ENCODE measurements around the gene ACVR1B. TPM values are rescaled to one million over a fixed set of nuclear protein-coding genes. Genes with fewer than 3 reads are reported as not detected.

Gene ACVR1B
- total and polyA plus RNA-seq, 2 donors (not counting 3 experiments of a cell fraction or from before 2014, with no cell fraction given): 29.0 to 33.7 TPM

GRCh38 chr12:52041035-52041434 lies 89.5 kb downstream of the ACVR1B start:
- ChIA-PET CTCF (interaction anchor here (0.8 to 8.7 kb wide), 4 partner anchors 11 to 80 kb away, joined by 3 to 67 read pairs (median 4); partner anchors contain the start of gene NR4A1), POLR2A (no interaction called here)
- DNase-seq (ENCODE audit: low read depth, low spot score): no peak
- H3K9me3 ChIP-seq (replicated peaks; ENCODE audit: control insufficient read depth, insufficient read depth, low read length): no peaks in the 10 kb centered on the region
- no peak overlapping the region for H3K27ac ChIP-seq (ENCODE audit: insufficient read depth, low read depth, low read length)
- no peaks in the 10 kb centered on the region for H4K20me1 ChIP-seq (replicated peaks; ENCODE audit: control insufficient read depth, extremely low read depth, insufficient read depth, low read length)
- no peaks in the 10 kb centered on the region for H3K9me1 ChIP-seq (replicated peaks; ENCODE audit: control insufficient read depth, extremely low read depth, insufficient read depth, low read length)
- TF ChIP-seq MYC (IDR thresholded peaks at IDR 0.05; ENCODE audit: low read depth, low read length) (no peak), JUN (IDR thresholded peaks at IDR 0.05; ENCODE audit: borderline replicate concordance, insufficient read depth, insufficient read length, low read depth) (no peak), POLR2AphosphoS5 (IDR thresholded peaks at IDR 0.05; ENCODE audit: insufficient read depth, low read depth, low read length) (no peak), MAX (IDR thresholded peaks at IDR 0.05; ENCODE audit: insufficient read depth, insufficient read length) (no peak), FOS (IDR thresholded peaks at IDR 0.05; ENCODE audit: borderline replicate concordance, insufficient read depth, low read length) (no peak), GATA2 (IDR thresholded peaks at IDR 0.05; ENCODE audit: insufficient read depth, insufficient read length, low read depth, low read length) (no peak), POLR2A (IDR thresholded peaks at IDR 0.05; ENCODE audit: low read depth, low read length) (no peak), EZH2 (IDR thresholded peaks at IDR 0.05; ENCODE audit: borderline replicate concordance, low read depth, low read length, severe bottlenecking) (no peak), CTCF (IDR thresholded peaks at IDR 0.05; ENCODE audit: extremely low read depth in 1 of 2, insufficient read depth in 1 of 2, low read depth in 1 of 2, low read length in 2 of 2) (no peak)
- H3K9ac ChIP-seq (replicated peaks; ENCODE audit: extremely low read depth, insufficient read depth, low read length): no peak overlapping the region
- dilution Hi-C loops (cut with MboI; ENCODE audit: extremely low pct_ligation_motif_present, low sequenced_read_pairs) (no loop called here), intact Hi-C loops (cut with micrococcal nuclease) (no loop called here)
- H2AFZ ChIP-seq (ENCODE audit: low read depth, low read length): no peak overlapping the region
- H3K4me1 ChIP-seq (ENCODE audit: control insufficient read depth, extremely low read depth, insufficient read depth, low read length): peaks cover 36% of the 10 kb centered on the region
- no peaks in the 10 kb centered on the region for H3K36me3 ChIP-seq (ENCODE audit: control insufficient read depth in 2 of 2, extremely low read depth in 1 of 2, insufficient read depth in 2 of 2, low read length in 2 of 2)
- H3K4me2 ChIP-seq (ENCODE audit: insufficient read depth, low read length): no peak overlapping the region
- no peak for FAIRE-seq
- no peaks in the 10 kb centered on the region for H3K79me2 ChIP-seq (ENCODE audit: control insufficient read depth, insufficient read depth, low read length)
- H3K27me3 ChIP-seq (ENCODE audit: control insufficient read depth in 2 of 2, insufficient read depth in 2 of 2, low read length in 2 of 2): no peaks in the 10 kb centered on the region
- H3K4me3 ChIP-seq (replicated peaks in 1 of 3; ENCODE audit: insufficient read depth in 1 of 3, low read depth in 1 of 3, low read length in 3 of 3): no peak overlapping the region
- BruUV-seq (replicated peaks): no TSS peak
